ENCODE data around the gene PRR11.

- no peak for TF ChIP-seq CTCF (IDR thresholded peaks at IDR 0.05; ENCODE audit: insufficient read depth, low read length, poor library complexity, severe bottlenecking)
- TF ChIP-seq EZH2phosphoT487 (conservative IDR thresholded peaks at IDR 0.05; ENCODE audit: low read length), result no peak
Observed at GRCh38 chr17:59193336-59193862, 37.9 kb downstream of the PRR11 start.
